H54 (cell line): ENCODE data around the gene ANKRD33B.

Source experiments
- DNase-seq: peaks from one replicate; pipeline ENCODE4 v3.0.0; 2011; ENCODE audit warnings: low spot score, mixed read lengths; ENCODE audit not compliant: insufficient read length
- FAIRE-seq: peaks from 3 replicates; lab custom pipeline; 2011; peaks lifted over from hg19 to GRCh38; lab: Jason Lieb, UNC
- POLR2A ChIP-seq: IDR thresholded peaks from 2 replicates; pipeline ENCODE4 v1.6.1; 2011; ENCODE audit warnings: low read depth, mild to moderate bottlenecking, low read length

The ANKRD33B gene

DNA sequence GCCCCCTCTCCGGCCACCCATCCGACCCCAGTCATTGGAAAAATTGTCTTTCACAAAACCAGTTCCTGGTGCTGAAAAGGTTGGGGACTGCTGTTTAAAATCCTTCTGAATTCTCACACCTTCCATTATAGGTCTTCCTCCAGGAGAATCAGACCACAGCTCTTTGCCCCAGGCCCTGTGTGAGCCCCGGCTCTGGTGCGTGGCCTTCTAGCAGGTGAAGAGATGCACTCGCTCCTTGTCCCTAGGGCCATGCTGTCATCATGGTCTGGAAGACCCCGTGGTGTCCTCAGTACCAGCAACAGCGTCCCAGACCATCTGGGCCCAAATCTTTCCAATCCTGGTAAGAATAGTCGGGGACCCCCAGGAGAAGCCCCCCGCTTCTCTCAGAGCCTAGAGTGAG is 101.9 kb downstream of the ANKRD33B start:
- TF ChIP-seq POLR2A: no peak
- FAIRE-seq (no peak), DNase-seq (no peak)

DNA sequence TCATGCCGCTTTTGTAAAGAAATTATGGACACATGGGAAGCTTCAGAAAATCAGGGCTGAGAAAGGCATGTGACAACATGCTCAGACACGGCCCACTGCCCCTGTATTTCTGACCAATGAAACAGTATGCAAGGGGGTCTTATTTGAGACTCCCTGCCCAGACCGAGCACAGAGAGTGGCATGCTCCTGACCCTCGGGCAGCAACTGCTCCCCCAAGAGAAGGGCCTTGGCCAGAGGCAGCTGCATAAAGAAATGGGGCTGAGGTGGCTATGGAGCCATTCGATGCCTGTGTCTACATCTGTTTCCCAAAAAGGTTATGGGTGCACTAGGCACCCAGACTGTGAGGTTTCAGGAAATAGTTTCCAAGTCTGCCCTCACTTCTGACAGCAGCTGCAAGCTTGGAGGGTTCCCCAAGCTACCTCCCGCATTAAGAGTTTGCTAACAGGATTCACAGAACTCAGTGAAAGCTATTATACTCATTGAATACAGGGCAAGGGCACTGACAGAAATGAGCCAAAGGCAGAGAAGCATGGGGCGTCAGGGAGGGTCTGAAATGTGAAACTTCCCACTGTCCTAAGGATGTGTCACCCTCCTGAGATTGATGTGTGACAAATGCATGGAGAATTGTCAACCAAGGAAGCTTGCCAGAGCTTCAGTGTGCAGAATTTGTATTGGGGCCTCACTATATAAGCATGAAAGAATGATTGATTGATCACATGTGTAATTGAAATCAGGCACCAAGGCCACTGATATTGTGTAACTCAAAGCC is 102.8 kb downstream of the ANKRD33B start:
- no peak for DNase-seq
- FAIRE-seq: no peak
- no peak for TF ChIP-seq POLR2A

DNA sequence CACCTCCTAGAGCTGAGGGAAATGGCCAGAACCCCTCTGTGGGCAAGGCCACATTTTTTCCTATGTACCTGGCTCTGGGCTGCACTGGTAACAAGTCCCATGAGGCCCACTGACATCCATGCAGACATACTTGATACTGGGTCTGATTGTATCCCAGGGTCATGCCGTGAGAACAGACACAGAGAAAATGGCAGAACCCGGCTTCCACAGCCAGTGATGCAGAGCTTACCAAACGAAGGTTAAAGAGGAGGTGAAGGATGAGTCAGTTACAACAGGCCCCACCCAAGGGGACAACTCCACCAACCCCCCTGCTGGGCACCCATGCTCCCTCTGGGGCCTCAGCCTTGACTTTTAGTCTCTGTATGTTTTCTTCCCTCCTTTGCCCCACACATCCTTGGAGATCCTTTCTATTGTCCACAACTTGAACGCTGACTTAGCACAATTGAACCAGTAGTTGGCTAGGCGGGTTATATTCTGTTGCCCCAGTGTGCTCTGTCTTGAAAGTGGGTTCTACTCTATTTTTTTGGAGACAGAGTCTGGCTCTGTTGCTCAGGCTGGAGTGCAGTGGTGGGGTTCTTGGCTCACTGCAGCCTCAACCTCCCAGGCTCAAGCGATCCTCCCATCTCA is 103.7 kb downstream of the ANKRD33B start:
- DNase-seq (no peak), FAIRE-seq (no peak)
- TF ChIP-seq POLR2A: no peak

DNA sequence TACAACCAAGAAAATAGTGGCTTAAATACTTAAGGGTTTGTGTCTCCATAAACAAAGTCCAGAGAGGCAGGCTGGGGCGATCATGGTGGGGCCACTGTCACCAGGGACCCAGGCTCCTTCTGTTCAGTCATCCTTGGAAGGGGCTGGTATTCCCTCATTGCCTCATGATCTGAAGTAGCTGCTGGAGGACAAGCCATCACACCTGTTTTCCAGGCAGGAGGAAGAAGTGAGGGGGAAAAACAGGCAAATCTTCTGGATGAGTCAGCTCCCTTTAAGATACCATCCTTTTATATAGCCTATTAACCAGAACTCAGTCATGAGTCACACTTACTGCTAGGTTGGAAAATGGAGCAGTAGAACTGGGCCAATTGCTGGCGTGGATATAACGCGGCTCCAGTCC is 104.8 kb downstream of the ANKRD33B start:
- no peak for DNase-seq
- FAIRE-seq: no peak
- TF ChIP-seq POLR2A: no peak

GRCh38 chr5:10669983-10670382 is 106.1 kb downstream of the ANKRD33B start:
- DNase-seq: no peak
- no peak for FAIRE-seq
- TF ChIP-seq POLR2A: no peak

DNA sequence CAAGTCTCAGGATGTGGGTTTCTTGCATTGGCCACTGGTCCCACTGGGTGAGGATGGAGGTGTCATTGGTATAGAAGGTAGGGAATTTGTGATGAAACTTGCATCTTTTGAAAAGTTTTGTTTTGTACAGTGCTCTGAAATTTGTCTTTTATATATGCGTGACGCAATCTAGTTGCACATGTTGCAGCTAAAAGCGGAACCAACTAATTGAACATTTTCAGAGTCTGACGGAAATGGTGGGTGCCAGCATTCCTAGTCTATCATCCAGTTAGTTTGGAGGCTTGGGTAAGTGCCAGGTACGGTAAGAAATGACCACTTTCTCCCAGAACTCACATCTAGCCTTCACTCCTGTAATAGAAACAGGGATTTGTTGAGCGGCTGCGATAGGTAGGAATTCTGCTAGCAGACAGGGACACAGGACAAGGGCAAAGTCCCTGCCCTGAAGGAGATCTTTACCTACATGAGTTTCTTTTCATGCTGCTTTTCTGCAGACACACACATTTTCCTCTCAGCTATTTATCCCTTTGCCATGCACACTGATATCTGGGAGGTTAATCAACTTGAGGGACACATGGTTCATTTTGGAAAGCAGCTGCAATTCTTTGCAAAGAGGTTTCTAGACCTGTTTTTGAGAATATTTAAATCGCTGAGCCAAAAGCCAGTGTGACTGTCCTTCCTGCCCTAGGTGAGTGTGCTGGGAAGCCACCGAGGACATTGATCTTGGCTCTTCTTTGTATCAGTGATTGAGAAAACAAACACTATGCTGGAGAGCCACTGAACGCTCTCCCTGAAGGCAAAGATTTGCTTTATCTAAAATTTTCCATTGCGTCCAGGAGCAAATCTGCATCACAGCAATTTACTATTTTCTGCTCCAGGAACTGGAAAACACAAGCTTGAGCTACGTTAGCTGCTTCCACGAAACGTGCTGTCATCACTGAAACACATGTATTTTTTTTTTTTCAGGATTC is 107.5 kb downstream of the ANKRD33B start:
- FAIRE-seq (no peak), DNase-seq (no peak)
- no peak for TF ChIP-seq POLR2A

- TF ChIP-seq POLR2A: no peak
- FAIRE-seq: no peak
- no peak for DNase-seq
Observed at GRCh38 chr5:10672146-10673016, 108.5 kb downstream of the ANKRD33B start.

DNA sequence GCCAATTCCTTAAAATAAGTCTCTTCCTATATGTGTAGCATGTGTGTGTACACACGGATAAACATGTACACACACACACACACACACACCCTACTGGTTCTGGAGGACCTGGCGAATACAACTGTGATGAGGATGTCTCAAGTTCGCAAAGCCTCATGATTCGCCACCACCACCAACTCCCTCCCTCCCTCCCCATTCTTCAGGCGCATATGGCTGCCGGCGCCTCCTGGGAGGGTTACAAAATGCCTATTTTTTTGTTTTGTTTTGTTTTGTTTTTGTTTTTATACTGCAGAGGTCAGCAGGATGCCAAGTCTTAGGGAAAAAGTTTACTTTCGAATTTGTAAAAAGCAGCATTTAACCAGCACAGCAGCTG is 109.1 kb downstream of the ANKRD33B start:
- FAIRE-seq (no peak), DNase-seq (no peak)
- TF ChIP-seq POLR2A: no peak

GRCh38 chr5:10673407-10673806 is 109.5 kb downstream of the ANKRD33B start:
- DNase-seq: no peak
- FAIRE-seq: no peak
- no peak for TF ChIP-seq POLR2A

GRCh38 chr5:10674096-10674495 is 110.2 kb downstream of the ANKRD33B start:
- FAIRE-seq (no peak), DNase-seq (no peak)
- TF ChIP-seq POLR2A: no peak

GRCh38 chr5:10674582-10674981 is 110.7 kb downstream of the ANKRD33B start:
- FAIRE-seq (no peak), DNase-seq (no peak)
- no peak for TF ChIP-seq POLR2A

- no peak for FAIRE-seq
- DNase-seq: no peak
- TF ChIP-seq POLR2A: no peak
Observed at GRCh38 chr5:10675177-10675700, 111.4 kb downstream of the ANKRD33B start.

GRCh38 chr5:10676224-10676623 is 112.4 kb downstream of the ANKRD33B start:
- no peak for FAIRE-seq
- no peak for DNase-seq
- TF ChIP-seq POLR2A: no peak

DNA sequence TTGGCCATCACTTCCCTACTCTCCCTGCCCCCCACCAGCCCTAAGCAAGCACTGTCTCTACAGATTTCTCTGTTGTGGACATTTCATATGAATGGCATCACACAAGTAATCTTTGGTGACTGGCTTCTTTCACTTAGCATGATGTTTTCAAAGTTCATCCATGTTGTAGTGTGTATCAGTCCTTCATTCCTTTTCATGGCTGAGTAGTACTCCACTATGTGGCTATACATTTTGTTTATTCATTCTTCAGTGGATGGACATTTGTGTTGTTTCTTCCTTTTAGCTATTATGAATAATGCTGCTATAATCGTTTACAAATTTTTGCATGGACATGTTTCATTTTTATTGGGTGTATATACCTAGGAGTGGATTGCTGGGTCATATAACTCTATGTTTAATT is 113.1 kb downstream of the ANKRD33B start:
- no peak for FAIRE-seq
- no peak for DNase-seq
- no peak for TF ChIP-seq POLR2A
